H1 (cell line): ENCODE measurements around the gene MRPS2. TPM values are rescaled to one million over a fixed set of nuclear protein-coding genes. Genes with fewer than 3 reads are reported as not detected.

ENCODE experiments used
- CTCF ChIA-PET: fragments of 300-600 bp; sonication (Branson Sonifier 250); formaldehyde crosslinking; loops from one replicate; lab custom pipeline; 2021; ENCODE audit not compliant: partially characterized antibody; lab: Charles Lee
- POLR2A ChIA-PET: fragments of 300-600 bp; sonication (Branson Sonifier 250); formaldehyde crosslinking; loops from one replicate; lab custom pipeline; 2021; ENCODE audit warnings: inconsistent platforms; ENCODE audit not compliant: partially characterized antibody; lab: Charles Lee
- DNase-seq, 2 experiments: peaks; one replicate each; pipeline versions ENCODE4 v3.0.0 to v3.0.0-alpha.2; 2010 to 2022; ENCODE audit warnings: low spot score in 2 of 2, low read depth in 1 of 2, mixed read lengths in 1 of 2
- FAIRE-seq: peaks from 2 replicates; lab custom pipeline; 2011; peaks lifted over from hg19 to GRCh38; lab: Jason Lieb, UNC
- H2AFZ ChIP-seq: 2 replicates; pipeline ENCODE4 v1.8.1; 2012; ENCODE audit warnings: low read length, inconsistent platforms
- H2AK5ac ChIP-seq: 2 replicates; pipeline ENCODE4 v1.6.1; 2013; ENCODE audit warnings: low read depth, low read length
- H2BK120ac ChIP-seq: replicated peaks from 2 replicates; pipeline ENCODE3; 2013; ENCODE audit warnings: low read depth, low read length, inconsistent platforms
- H2BK12ac ChIP-seq: 2 replicates; pipeline ENCODE4 v1.6.1; 2013; ENCODE audit warnings: low read depth, low read length
- H2BK15ac ChIP-seq: 2 replicates; pipeline ENCODE4 v1.6.1; 2013; ENCODE audit warnings: low read length
- H2BK20ac ChIP-seq: 2 replicates; pipeline ENCODE4 v1.6.1; 2013; ENCODE audit warnings: low read length
- H2BK5ac ChIP-seq: 2 replicates; pipeline ENCODE4 v1.6.1; 2013; ENCODE audit warnings: low read depth, low read length
- H3K14ac ChIP-seq: 2 replicates; pipeline ENCODE4 v1.6.1; 2013; ENCODE audit warnings: inconsistent platforms; ENCODE audit not compliant: insufficient read length
- H3K18ac ChIP-seq: 2 replicates; pipeline ENCODE4 v1.6.1; 2013; ENCODE audit warnings: low read length; ENCODE audit errors: extremely low read depth
- H3K23ac ChIP-seq: 2 replicates; pipeline ENCODE4 v1.6.1; 2013; ENCODE audit warnings: inconsistent platforms; ENCODE audit not compliant: insufficient read length
- H3K23me2 ChIP-seq: 2 replicates; pipeline ENCODE4 v1.6.1; 2013; ENCODE audit warnings: low read depth, low read length
- H3K27ac ChIP-seq: 2 replicates; pipeline ENCODE4 v1.6.1; 2011; ENCODE audit warnings: low read depth, low read length, inconsistent platforms
- H3K27me3 ChIP-seq, 4 experiments: replicated peaks in 1 of 4; 1 replicate in 1 of 4; 2 replicates in 3 of 4; pipeline versions ENCODE4 v1.6.1 to v1.8.1; 2011 to 2013; ENCODE audit warnings: low read length in 3 of 4, mild to moderate bottlenecking in 3 of 4, inconsistent platforms in 2 of 4, mixed read lengths in 2 of 4, moderate library complexity in 1 of 4; ENCODE audit not compliant: control insufficient read depth in 3 of 4, insufficient read depth in 3 of 4; ENCODE audit errors: extremely low read depth in 1 of 4
- H3K36me3 ChIP-seq, 4 experiments: 2 replicates each; pipeline versions ENCODE4 v1.6.1 to v1.8.1; 2011 to 2013; ENCODE audit warnings: mild to moderate bottlenecking in 4 of 4, low read length in 3 of 4, moderate library complexity in 2 of 4, control low read depth in 1 of 4, inconsistent platforms in 1 of 4; ENCODE audit not compliant: insufficient read depth in 4 of 4, control insufficient read depth in 2 of 4
- H3K4ac ChIP-seq: replicated peaks from 2 replicates; pipeline ENCODE3; 2013; ENCODE audit warnings: low read length, low read depth, mixed read lengths, inconsistent platforms; ENCODE audit not compliant: insufficient read length
- H3K4me1 ChIP-seq, 4 experiments: replicated peaks in 1 of 4; 1 replicate in 1 of 4; 2 replicates in 3 of 4; pipeline versions ENCODE4 v1.6.1 to v1.8.1; 2011 to 2013; ENCODE audit warnings: low read length in 3 of 4, inconsistent platforms in 2 of 4, mixed read lengths in 1 of 4; ENCODE audit not compliant: insufficient read depth in 4 of 4, control insufficient read depth in 3 of 4
- H3K4me2 ChIP-seq, 2 experiments: 2 replicates each; pipeline versions ENCODE4 v1.6.1 to v1.8.1; 2011 to 2013; ENCODE audit warnings: low read depth in 2 of 2, low read length in 2 of 2, control low read depth in 1 of 2, inconsistent platforms in 1 of 2, mild to moderate bottlenecking in 1 of 2; ENCODE audit not compliant: insufficient read depth in 1 of 2
- H3K4me3 ChIP-seq, 4 experiments: fragments of 200-600, 300-600 bp in 1 of 4; sonication (generic), shearing (Covaris generic), sonication (Bioruptor Twin) in 1 of 4; 2 replicates each; pipeline versions ENCODE4 v1.5.1 to v1.8.1; 2011 to 2016; ENCODE audit warnings: low read length in 4 of 4, low read depth in 3 of 4, control low read depth in 2 of 4, inconsistent platforms in 2 of 4, mild to moderate bottlenecking in 2 of 4, mixed read lengths in 1 of 4, moderate library complexity in 1 of 4; ENCODE audit not compliant: insufficient read depth in 2 of 4; ENCODE audit errors: extremely low read depth in 1 of 4
- H3K56ac ChIP-seq: replicated peaks from 2 replicates; pipeline ENCODE3; 2013; ENCODE audit warnings: low read depth, mild to moderate bottlenecking, mixed read lengths, low read length, inconsistent platforms; ENCODE audit not compliant: insufficient read length
- H3K79me1 ChIP-seq: 2 replicates; pipeline ENCODE4 v1.6.1; 2013; ENCODE audit warnings: low read depth, low read length, control low read depth
- H3K79me2 ChIP-seq, 2 experiments: 2 replicates each; pipeline versions ENCODE4 v1.6.1 to v1.8.1; 2012 to 2013; ENCODE audit warnings: low read length in 2 of 2, mild to moderate bottlenecking in 2 of 2, inconsistent platforms in 1 of 2; ENCODE audit not compliant: insufficient read depth in 2 of 2, control insufficient read depth in 1 of 2
- H3K9ac ChIP-seq, 4 experiments: replicated peaks in 1 of 4; 1 replicate in 1 of 4; 2 replicates in 3 of 4; pipeline versions ENCODE4 v1.6.1 to v1.8.1; 2011 to 2013; ENCODE audit warnings: low read depth in 3 of 4, low read length in 3 of 4, control low read depth in 2 of 4, mild to moderate bottlenecking in 2 of 4, moderate library complexity in 2 of 4, inconsistent platforms in 1 of 4; ENCODE audit errors: extremely low read depth in 1 of 4
- H3K9me3 ChIP-seq, 2 experiments: 2 replicates each; pipeline versions ENCODE4 v1.6.1 to v1.8.1; 2012 to 2013; ENCODE audit warnings: mild to moderate bottlenecking in 2 of 2, moderate library complexity in 2 of 2, control low read depth in 1 of 2, inconsistent platforms in 1 of 2, low read depth in 1 of 2, low read length in 1 of 2, mixed read lengths in 1 of 2; ENCODE audit not compliant: insufficient read depth in 2 of 2
- H4K20me1 ChIP-seq, 2 experiments: replicated peaks in 1 of 2; 2 replicates each; pipeline versions ENCODE3 to v1.8.1; 2011 to 2013; ENCODE audit warnings: inconsistent platforms in 2 of 2, low read length in 2 of 2, mild to moderate bottlenecking in 1 of 2; ENCODE audit not compliant: insufficient read depth in 2 of 2, control insufficient read depth in 1 of 2
- H4K5ac ChIP-seq: 2 replicates; pipeline ENCODE4 v1.6.1; 2013; ENCODE audit warnings: low read length, low read depth, mixed read lengths, inconsistent platforms; ENCODE audit not compliant: insufficient read length
- H4K8ac ChIP-seq: 2 replicates; pipeline ENCODE4 v1.8.0; 2013; ENCODE audit warnings: mild to moderate bottlenecking, moderate library complexity, low read length, inconsistent platforms; ENCODE audit not compliant: insufficient read depth; ENCODE audit errors: extremely low read depth
- H4K91ac ChIP-seq: replicated peaks from 2 replicates; pipeline ENCODE3; 2013; ENCODE audit warnings: low read length, mixed read lengths, inconsistent platforms; ENCODE audit not compliant: insufficient read length
- CEBPB ChIP-seq: IDR thresholded peaks from 2 replicates; pipeline ENCODE4 v1.6.1; 2012; ENCODE audit warnings: low read depth, low read length
- CHD2 ChIP-seq: IDR thresholded peaks from 2 replicates; pipeline ENCODE4 v1.6.1; 2012; ENCODE audit warnings: low read length, improper control_type of control experiment
- TAF7 ChIP-seq: optimal IDR thresholded peaks from 2 replicates; pipeline ENCODE3; 2011; ENCODE audit warnings: low read depth, mild to moderate bottlenecking, inconsistent platforms, low read length, moderate library complexity, borderline replicate concordance
- TEAD4 ChIP-seq: IDR thresholded peaks from 2 replicates; pipeline ENCODE4 v1.6.1; 2012; ENCODE audit warnings: low read depth, low read length, inconsistent platforms, mixed read lengths
- WGBS, 2 experiments: shearing (Covaris generic) in 1 of 2; methylation state at CpG; one replicate each; pipeline versions ENCODE4 v1.1.6 to v1.1.7; 2013 to 2015; ENCODE audit warnings: low lambda C conversion rate in 2 of 2, mixed read lengths in 2 of 2, inconsistent platforms in 1 of 2, low coverage in 1 of 2, missing lambda C conversion rate in 1 of 2; ENCODE audit not compliant: insufficient replicate concordance in 2 of 2, insufficient coverage in 1 of 2, insufficient read length in 1 of 2; ENCODE audit errors: extremely low coverage in 1 of 2, missing lambda C conversion rate in 1 of 2; 5-methylcytosine and 5-hydroxymethylcytosine counted together
- polyA plus RNA-seq, 7 experiments: library from polyadenylated mRNA; depleted of rRNA in 3 of 7; stranded (reverse) in 5 of 7; unstranded in 2 of 7; fragments of >200 nt in 5 of 7; fragments of 200-250 nt in 2 of 7; gene quantifications; 1 replicate in 5 of 7; 2 replicates in 1 of 7; 4 replicates in 1 of 7; pipeline versions ENCODE4 v1.2.1 to v1.2.3, GENCODE V29; 2011 to 2013; ENCODE audit warnings: missing spikeins in 2 of 7, mixed read lengths in 2 of 7
- total RNA-seq: library from RNA; stranded (reverse); fragmentation: NEBNext Ultra II Directional; extraction: Animal tissue kit (Norgen Biotek cat#: 25700); gene quantifications from 2 replicates; pipeline ENCODE4 v1.2.1, GENCODE V29; 2021

MRPS2 gene
- total and polyA plus RNA-seq, 2 of the 8 experiments (the other 6 are each of a cell fraction or from before 2014, with no cell fraction given): 78.6 to 476 TPM

- Histone ChIP-seq H3K14ac (no peak overlapping the region), H3K23me2 (peaks cover 8% of the 10 kb centered on the region; the same call in 1 of the 2 replicates), H2AFZ (no peak overlapping the region), H4K20me1 (peaks cover 15 to 18% of the 10 kb centered on the region in 2 experiments), H3K56ac (no peak overlapping the region), H3K23ac (no peak overlapping the region), H3K79me2 (peaks cover 0 to 16% of the 10 kb centered on the region in 2 experiments; a peak in 2 of 4 replicates), H3K79me1 (0 out of 2 replicates have a peak, but pooled peaks cover 3% of the 10 kb centered on the region), H3K4me2 (peak overlapping the region; percentile 62 to 87; a peak in 2 of 4 replicates), H3K9ac (0 out of 7 replicates have a peak overlapping the region, but pooled peaks of 1 of the 4 experiments have one; percentile 16), H2BK12ac (no peak overlapping the region), H3K9me3 (no peaks in the 10 kb centered on the region), H3K4me3 (peak overlapping the region in 3 of 4 experiments; percentile 9 to 86 (median 10); a peak in 3 of 8 replicates), H3K27ac (no peak overlapping the region), H4K5ac (no peak overlapping the region), H3K27me3 (no peaks in the 10 kb centered on the region; a peak in 1 of 7 replicates), H3K4ac (no peak overlapping the region), H3K18ac (no peak overlapping the region), H2BK120ac (no peak overlapping the region), H2BK20ac (no peak overlapping the region), H3K4me1 (peaks cover 0 to 19% (median 12%) of the 10 kb centered on the region in 4 experiments; a peak in 6 of 7 replicates), H2BK15ac (no peak overlapping the region), H3K36me3 (peaks cover 8 to 30% (median 20%) of the 10 kb centered on the region in 4 experiments; a peak in 7 of 8 replicates), H4K91ac (no peak overlapping the region), H2BK5ac (no peak overlapping the region), H4K8ac (no peak overlapping the region), H2AK5ac (no peak overlapping the region)
- DNase-seq: no peak
- TF ChIP-seq TAF7 (no peak), CHD2 (no peak), TEAD4 (no peak), CEBPB (no peak)
- no peak for FAIRE-seq
- ChIA-PET CTCF (interaction anchor here (0.6 kb wide), 1 partner anchor 291 kb away, joined by 3 read pairs; no protein-coding TSS in a partner anchor), POLR2A (interaction anchor here (1.0 to 1.1 kb wide), 3 partner anchors 13 to 22 kb away, joined by 3 to 4 read pairs (median 3); no protein-coding TSS in a partner anchor)
- 88% methylated on average over 14 of the region's 15 CpGs; no CpG with 5 or more reads in 1 of the 2 experiments for WGBS, 2 experiments
These were observed 1.8 kb downstream of the MRPS2 start for GRCh38 chr9:135502168-135502872.
